ENCODE results near the gene VWF. TPM values are rescaled to one million over a fixed set of nuclear protein-coding genes. Genes with fewer than 3 reads are reported as not detected.

Gene VWF
- total RNA-seq = 0.10 and 0.22 TPM in 2 replicates
- long read RNA-seq, partial matches to known transcripts = 1 of 1 reads
- long read RNA-seq, other reads (novel, unspliced or antisense) = 0 of 1 reads

- H3K9me3 Mint-ChIP-seq (ENCODE audit: low read depth) = no peaks in the 10 kb centered on the region
- no peak for DNase-seq (ENCODE audit: low spot score, unreplicated experiment)
- H3K27ac Mint-ChIP-seq = peak within 1 kb of the TSS; percentile 18
- H3K4me3 Mint-ChIP-seq (ENCODE audit: low read depth) = no peak within 1 kb of the TSS
- no peaks in the 10 kb centered on the region for H3K4me1 Mint-ChIP-seq (ENCODE audit: low read depth)
- peaks cover 18% of the 10 kb centered on the region for H3K27me3 Mint-ChIP-seq
- TF ChIP-seq, protein P1, sequence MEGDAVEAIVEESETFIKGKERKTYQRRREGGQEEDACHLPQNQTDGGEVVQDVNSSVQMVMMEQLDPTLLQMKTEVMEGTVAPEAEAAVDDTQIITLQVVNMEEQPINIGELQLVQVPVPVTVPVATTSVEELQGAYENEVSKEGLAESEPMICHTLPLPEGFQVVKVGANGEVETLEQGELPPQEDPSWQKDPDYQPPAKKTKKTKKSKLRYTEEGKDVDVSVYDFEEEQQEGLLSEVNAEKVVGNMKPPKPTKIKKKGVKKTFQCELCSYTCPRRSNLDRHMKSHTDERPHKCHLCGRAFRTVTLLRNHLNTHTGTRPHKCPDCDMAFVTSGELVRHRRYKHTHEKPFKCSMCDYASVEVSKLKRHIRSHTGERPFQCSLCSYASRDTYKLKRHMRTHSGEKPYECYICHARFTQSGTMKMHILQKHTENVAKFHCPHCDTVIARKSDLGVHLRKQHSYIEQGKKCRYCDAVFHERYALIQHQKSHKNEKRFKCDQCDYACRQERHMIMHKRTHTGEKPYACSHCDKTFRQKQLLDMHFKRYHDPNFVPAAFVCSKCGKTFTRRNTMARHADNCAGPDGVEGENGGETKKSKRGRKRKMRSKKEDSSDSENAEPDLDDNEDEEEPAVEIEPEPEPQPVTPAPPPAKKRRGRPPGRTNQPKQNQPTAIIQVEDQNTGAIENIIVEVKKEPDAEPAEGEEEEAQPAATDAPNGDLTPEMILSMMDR (IDR thresholded peaks at IDR 0.05; ENCODE audit: unreplicated experiment) = no peak
- H3K36me3 Mint-ChIP-seq (ENCODE audit: insufficient read depth) = no peaks in the 10 kb centered on the region
Measured at GRCh38 chr12:6124411-6125309, at the start of gene VWF. VWF (minus strand) TSS chr12:6124670; CDS start chr12:6123196, 1,474 bp downstream.

DNA sequence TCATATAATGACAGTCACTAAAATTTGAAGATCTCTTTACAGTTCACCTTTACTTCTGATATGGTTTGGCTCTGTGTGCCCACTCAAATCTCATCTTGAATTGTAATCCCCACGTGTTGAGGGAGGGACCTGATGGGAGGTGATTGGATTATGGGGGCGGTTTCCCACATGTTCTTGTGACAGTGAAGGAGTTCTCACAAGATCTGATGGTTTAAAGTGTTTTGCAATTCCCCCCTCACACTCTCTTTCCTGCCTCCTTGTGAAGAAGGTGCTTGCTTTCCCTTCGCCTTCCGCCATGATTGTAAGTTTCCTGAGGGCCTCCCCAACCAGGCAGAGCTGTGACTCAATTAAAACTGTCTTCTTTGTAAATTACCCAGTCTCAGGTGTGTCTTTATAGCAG is 48.4 kb upstream of the VWF start:
- Mint-ChIP-seq H3K9me3 (ENCODE audit: low read depth) (no peaks in the 10 kb centered on the region), H3K36me3 (ENCODE audit: insufficient read depth) (no peaks in the 10 kb centered on the region), H3K27me3 (peaks cover 3% of the 10 kb centered on the region), H3K27ac (no peak overlapping the region), H3K4me1 (ENCODE audit: low read depth) (no peaks in the 10 kb centered on the region), H3K4me3 (ENCODE audit: low read depth) (no peak overlapping the region)
- TF ChIP-seq, protein P1 (IDR thresholded peaks at IDR 0.05; ENCODE audit: unreplicated experiment) = no peak
- DNase-seq (ENCODE audit: low spot score, unreplicated experiment) = no peak

GRCh38 chr12:6172086-6172485 is 47.6 kb upstream of the VWF start:
- TF ChIP-seq, protein P1 (IDR thresholded peaks at IDR 0.05; ENCODE audit: unreplicated experiment) = no peak
- Mint-ChIP-seq H3K36me3 (ENCODE audit: insufficient read depth) (no peaks in the 10 kb centered on the region), H3K9me3 (ENCODE audit: low read depth) (no peaks in the 10 kb centered on the region), H3K4me3 (ENCODE audit: low read depth) (no peak overlapping the region), H3K4me1 (ENCODE audit: low read depth) (no peaks in the 10 kb centered on the region), H3K27me3 (peaks cover 3% of the 10 kb centered on the region), H3K27ac (no peak overlapping the region)
- DNase-seq (ENCODE audit: low spot score, unreplicated experiment) = no peak

DNA sequence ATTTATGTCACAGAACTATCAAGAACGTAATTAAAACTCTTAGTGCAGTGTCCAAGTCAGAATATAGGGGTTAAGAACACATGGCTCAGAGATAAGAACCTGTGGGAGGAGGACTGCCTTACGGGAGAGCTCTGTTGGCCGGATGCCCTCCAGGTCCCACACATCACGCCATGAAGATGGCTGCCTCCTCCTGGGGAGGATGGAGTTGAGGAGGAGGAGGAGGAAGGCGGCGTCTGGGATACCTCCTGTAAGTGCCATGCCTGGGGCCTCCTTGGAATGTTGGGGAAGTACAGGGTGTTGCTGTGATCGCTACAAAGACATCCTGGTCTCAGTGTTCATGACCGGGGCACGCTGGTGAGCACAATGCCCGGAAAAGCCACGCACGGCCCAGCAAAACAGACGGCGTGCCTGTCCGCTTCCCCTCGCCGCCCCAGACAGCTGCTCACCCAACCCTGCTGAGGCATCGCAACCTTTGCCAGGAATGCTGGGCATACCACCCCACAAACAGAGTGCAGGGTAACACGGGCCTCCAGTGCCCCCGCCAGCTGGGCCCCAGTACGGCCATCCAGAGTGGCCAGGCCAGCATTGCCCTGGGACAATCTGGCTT is 47.0 kb upstream of the VWF start:
- Mint-ChIP-seq H3K4me1 (ENCODE audit: low read depth) (no peaks in the 10 kb centered on the region), H3K9me3 (ENCODE audit: low read depth) (no peaks in the 10 kb centered on the region), H3K27ac (no peak overlapping the region), H3K36me3 (ENCODE audit: insufficient read depth) (no peaks in the 10 kb centered on the region), H3K4me3 (ENCODE audit: low read depth) (no peak overlapping the region), H3K27me3 (peaks cover 3% of the 10 kb centered on the region)
- TF ChIP-seq, protein P1 (IDR thresholded peaks at IDR 0.05; ENCODE audit: unreplicated experiment) = no peak
- DNase-seq (ENCODE audit: low spot score, unreplicated experiment) = no peak
